ENCODE data around the gene FAM117B.
A peak's percentile ranks its signal among the peaks of the same experiment; 100 is the strongest.
"Not testable (repeated sequence)": the region's sequence is repeated elsewhere in the genome, so short reads cannot be mapped to it uniquely, and the experiment has no call there.

The FAM117B gene

GRCh38 chr2:202703091-202703490 is 68.3 kb downstream of the FAM117B start:
- no peak for DNase-seq (ENCODE audit: low read depth)

- DNase-seq (ENCODE audit: low read depth): no peak
These were observed 69.5 kb downstream of the FAM117B start for GRCh38 chr2:202704248-202704647.

- DNase-seq (ENCODE audit: low read depth): no peak
These were observed 70.8 kb downstream of the FAM117B start for GRCh38 chr2:202705446-202706020.

- not testable (repeated sequence) for DNase-seq (ENCODE audit: low read depth)
These were observed 80.5 kb downstream of the FAM117B start for GRCh38 chr2:202714971-202715935.

- DNase-seq (ENCODE audit: low read depth): no peak
These were observed 81.4 kb downstream of the FAM117B start for GRCh38 chr2:202716114-202716718.

GRCh38 chr2:202716953-202717597 is 82.3 kb downstream of the FAM117B start:
- DNase-seq (ENCODE audit: low read depth): no peak

GRCh38 chr2:202717598-202718310 is 83.0 kb downstream of the FAM117B start:
- no peak for DNase-seq (ENCODE audit: low read depth)

GRCh38 chr2:202718614-202719013 is 83.8 kb downstream of the FAM117B start:
- no peak for DNase-seq (ENCODE audit: low read depth)

- no peak for DNase-seq (ENCODE audit: low read depth)
These were observed 85.5 kb downstream of the FAM117B start for GRCh38 chr2:202720226-202720625.

GRCh38 chr2:202721621-202722020 is 86.9 kb downstream of the FAM117B start:
- DNase-seq (ENCODE audit: low read depth): peak; percentile 1

GRCh38 chr2:202723746-202724145 is 89.0 kb downstream of the FAM117B start:
- no peak for DNase-seq (ENCODE audit: low read depth)

GRCh38 chr2:202726070-202726469 is 91.3 kb downstream of the FAM117B start:
- DNase-seq (ENCODE audit: low read depth): no peak

GRCh38 chr2:202736826-202737225 is 102.1 kb downstream of the FAM117B start:
- DNase-seq (ENCODE audit: low read depth): no peak

GRCh38 chr2:202743613-202744012 is 108.8 kb downstream of the FAM117B start:
- no peak for DNase-seq (ENCODE audit: low read depth)

GRCh38 chr2:202749477-202749876 is 114.7 kb downstream of the FAM117B start:
- DNase-seq (ENCODE audit: low read depth): no peak

GRCh38 chr2:202750763-202751427 is 116.1 kb downstream of the FAM117B start:
- DNase-seq (ENCODE audit: low read depth): no peak

- no peak for DNase-seq (ENCODE audit: low read depth)
These were observed 117.3 kb downstream of the FAM117B start for GRCh38 chr2:202752071-202752470.

GRCh38 chr2:202754936-202755335 is 120.2 kb downstream of the FAM117B start:
- no peak for DNase-seq (ENCODE audit: low read depth)

- no peak for DNase-seq (ENCODE audit: low read depth)
These were observed 121.8 kb downstream of the FAM117B start for GRCh38 chr2:202756598-202756997.

GRCh38 chr2:202757339-202757738 is 122.6 kb downstream of the FAM117B start:
- DNase-seq (ENCODE audit: low read depth): no peak

- DNase-seq (ENCODE audit: low read depth): no peak
These were observed 123.4 kb downstream of the FAM117B start for GRCh38 chr2:202758128-202758527.
